ENCODE data around the gene HOXB6. TPM values are rescaled to one million over a fixed set of nuclear protein-coding genes. Genes with fewer than 3 reads are reported as not detected.

Gene HOXB6
- total and polyA plus RNA-seq, 4 donors: 5.3 to 7.5 (median 5.7) TPM

- H3K27ac ChIP-seq (ENCODE audit: low read depth in 1 of 2, low read length in 1 of 2): peak overlapping the region in 1 of 2 donors; percentile 87
- ATAC-seq (ENCODE audit: insufficient read depth, low FRiP score) (no peak), DNase-seq (peak; percentile 66 to 70 (median 70))
- no peak for TF ChIP-seq CTCF (IDR thresholded peaks at IDR 0.05; ENCODE audit: control extremely low read depth, extremely low read depth)
- H3K27me3 ChIP-seq (ENCODE audit: control insufficient read depth in 3 of 3, insufficient read depth in 3 of 3, low read length in 2 of 3): peaks cover 0 to 72% (median 0%) of the 10 kb centered on the region in 3 donors
- H3K9me3 ChIP-seq (ENCODE audit: control insufficient read depth in 4 of 4, insufficient read depth in 3 of 4, low read length in 3 of 4): peaks cover 0 to 3% (median 0%) of the 10 kb centered on the region in 4 donors
- H3K4me3 ChIP-seq: no peak overlapping the region
- peaks cover 0 to 18% (median 4%) of the 10 kb centered on the region in 4 donors for H3K36me3 ChIP-seq (ENCODE audit: control insufficient read depth in 4 of 4, insufficient read depth in 4 of 4, low read length in 4 of 4)
- peaks cover 0 to 76% (median 10%) of the 10 kb centered on the region in 5 donors for H3K4me1 ChIP-seq (ENCODE audit: control insufficient read depth in 5 of 5, insufficient read depth in 5 of 5, low read length in 5 of 5)
- peak overlapping the region in 1 of 2 donors; percentile 67 for H3K9ac ChIP-seq (ENCODE audit: insufficient read depth in 1 of 2, low read length in 2 of 2)
- WGBS, 2 donors: 59 to 76% methylated on average over 19 of the region's 19 CpGs
These were observed 53.6 kb downstream of the HOXB6 start for GRCh38 chr17:48551214-48551555.

GRCh38 chr17:48550502-48551213 lies 54.1 kb downstream of the HOXB6 start:
- no peak for TF ChIP-seq CTCF (IDR thresholded peaks at IDR 0.05; ENCODE audit: control extremely low read depth, extremely low read depth)
- Histone ChIP-seq H3K27ac (ENCODE audit: low read depth in 1 of 2, low read length in 1 of 2) (peak overlapping the region in 1 of 2 donors; percentile 80), H3K4me1 (ENCODE audit: control insufficient read depth in 5 of 5, insufficient read depth in 5 of 5, low read length in 5 of 5) (peaks cover 0 to 76% (median 10%) of the 10 kb centered on the region in 5 donors), H3K4me3 (no peak overlapping the region), H3K27me3 (ENCODE audit: control insufficient read depth in 3 of 3, insufficient read depth in 3 of 3, low read length in 2 of 3) (peaks cover 0 to 71% (median 0%) of the 10 kb centered on the region in 3 donors), H3K9ac (ENCODE audit: insufficient read depth in 1 of 2, low read length in 2 of 2) (peak overlapping the region in 1 of 2 donors; percentile 65), H3K36me3 (ENCODE audit: control insufficient read depth in 4 of 4, insufficient read depth in 4 of 4, low read length in 4 of 4) (peaks cover 0 to 18% (median 4%) of the 10 kb centered on the region in 4 donors), H3K9me3 (ENCODE audit: control insufficient read depth in 4 of 4, insufficient read depth in 3 of 4, low read length in 3 of 4) (peaks cover 0 to 3% (median 0%) of the 10 kb centered on the region in 4 donors)
- DNase-seq (peak; percentile 55 to 58 (median 58)), ATAC-seq (ENCODE audit: insufficient read depth, low FRiP score) (no peak)
- 49 to 79% methylated on average over 58 to 70 of the region's 70 CpGs for WGBS, 2 donors

GRCh38 chr17:48549914-48550501 lies 54.8 kb downstream of the HOXB6 start:
- peaks cover 0 to 83% (median 10%) of the 10 kb centered on the region in 5 donors for H3K4me1 ChIP-seq (ENCODE audit: control insufficient read depth in 5 of 5, insufficient read depth in 5 of 5, low read length in 5 of 5)
- H3K27me3 ChIP-seq (ENCODE audit: control insufficient read depth in 3 of 3, insufficient read depth in 3 of 3, low read length in 2 of 3): peaks cover 0 to 73% (median 0%) of the 10 kb centered on the region in 3 donors
- 64 to 80% methylated on average over 18 of the region's 18 CpGs for WGBS, 2 donors
- peaks cover 0 to 18% (median 4%) of the 10 kb centered on the region in 4 donors for H3K36me3 ChIP-seq (ENCODE audit: control insufficient read depth in 4 of 4, insufficient read depth in 4 of 4, low read length in 4 of 4)
- peaks cover 0 to 3% (median 0%) of the 10 kb centered on the region in 4 donors for H3K9me3 ChIP-seq (ENCODE audit: control insufficient read depth in 4 of 4, insufficient read depth in 3 of 4, low read length in 3 of 4)
- peak overlapping the region in 1 of 2 donors; percentile 80 for H3K27ac ChIP-seq (ENCODE audit: low read depth in 1 of 2, low read length in 1 of 2)
- DNase-seq (peak in 2 of 3 donors; percentile 56 to 70), ATAC-seq (ENCODE audit: insufficient read depth, low FRiP score) (no peak)
- TF ChIP-seq CTCF (IDR thresholded peaks at IDR 0.05; ENCODE audit: control extremely low read depth, extremely low read depth): no peak
- no peak overlapping the region for H3K4me3 ChIP-seq
- H3K9ac ChIP-seq (ENCODE audit: insufficient read depth in 1 of 2, low read length in 2 of 2): peak overlapping the region in 1 of 2 donors; percentile 91
